ENCODE measurements around the gene PTPN11. TPM values are rescaled to one million over a fixed set of nuclear protein-coding genes. Genes with fewer than 3 reads are reported as not detected.

PTPN11 gene
- total and polyA plus RNA-seq, 4 donors, result 23.3 to 101 (median 44.3) TPM

DNA sequence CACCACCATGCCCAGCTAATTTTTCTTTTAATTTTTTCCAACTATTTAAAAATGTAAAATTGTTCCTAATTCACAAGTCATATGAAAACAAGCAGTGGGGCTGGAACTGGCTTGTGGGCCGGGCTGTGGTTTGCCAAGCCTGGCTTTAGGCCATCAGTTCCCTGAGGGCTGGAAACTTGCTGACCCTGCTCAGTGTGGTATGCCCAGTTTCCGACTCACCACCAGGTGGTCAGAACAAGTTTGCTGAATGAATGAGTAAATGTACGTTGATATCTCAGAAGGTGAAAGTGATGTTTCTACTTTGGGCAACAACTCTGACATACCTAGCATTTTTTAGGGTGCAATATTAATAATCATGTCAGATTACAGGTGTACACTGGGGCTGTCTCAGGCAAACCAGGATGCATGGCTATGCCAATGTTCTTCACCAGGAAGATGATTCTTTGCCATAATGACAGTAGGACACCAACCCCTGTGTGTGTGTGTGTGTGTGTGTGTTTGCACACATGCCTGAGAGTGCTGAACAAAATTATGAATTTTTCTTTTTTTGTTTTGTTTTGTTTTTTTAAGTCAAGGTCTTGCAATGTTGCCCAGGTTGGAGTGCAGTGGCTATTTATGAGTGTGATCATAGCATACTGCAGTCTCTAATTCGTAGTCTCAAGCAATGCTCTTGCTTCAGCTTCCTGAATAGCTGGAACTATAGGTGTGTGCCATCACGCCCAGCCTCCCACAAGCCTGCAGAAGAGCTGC is 106.1 kb downstream of the PTPN11 start:
- WGBS, 2 donors, result 67 to 73% methylated on average over 5 of the region's 5 CpGs
- H3K36me3 ChIP-seq (ENCODE audit: control insufficient read depth in 4 of 4, insufficient read depth in 4 of 4, low read length in 4 of 4), result no peaks in the 10 kb centered on the region
- TF ChIP-seq, protein P1, sequence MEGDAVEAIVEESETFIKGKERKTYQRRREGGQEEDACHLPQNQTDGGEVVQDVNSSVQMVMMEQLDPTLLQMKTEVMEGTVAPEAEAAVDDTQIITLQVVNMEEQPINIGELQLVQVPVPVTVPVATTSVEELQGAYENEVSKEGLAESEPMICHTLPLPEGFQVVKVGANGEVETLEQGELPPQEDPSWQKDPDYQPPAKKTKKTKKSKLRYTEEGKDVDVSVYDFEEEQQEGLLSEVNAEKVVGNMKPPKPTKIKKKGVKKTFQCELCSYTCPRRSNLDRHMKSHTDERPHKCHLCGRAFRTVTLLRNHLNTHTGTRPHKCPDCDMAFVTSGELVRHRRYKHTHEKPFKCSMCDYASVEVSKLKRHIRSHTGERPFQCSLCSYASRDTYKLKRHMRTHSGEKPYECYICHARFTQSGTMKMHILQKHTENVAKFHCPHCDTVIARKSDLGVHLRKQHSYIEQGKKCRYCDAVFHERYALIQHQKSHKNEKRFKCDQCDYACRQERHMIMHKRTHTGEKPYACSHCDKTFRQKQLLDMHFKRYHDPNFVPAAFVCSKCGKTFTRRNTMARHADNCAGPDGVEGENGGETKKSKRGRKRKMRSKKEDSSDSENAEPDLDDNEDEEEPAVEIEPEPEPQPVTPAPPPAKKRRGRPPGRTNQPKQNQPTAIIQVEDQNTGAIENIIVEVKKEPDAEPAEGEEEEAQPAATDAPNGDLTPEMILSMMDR (IDR thresholded peaks at IDR 0.05; ENCODE audit: control extremely low read depth, extremely low read depth), result no peak
- ATAC-seq (ENCODE audit: insufficient read depth, low FRiP score), result no peak
- DNase-seq, result no peak
- H3K9ac ChIP-seq (ENCODE audit: insufficient read depth in 1 of 2, low read length in 2 of 2), result no peak overlapping the region
- no peak overlapping the region for H3K4me3 ChIP-seq
- H3K9me3 ChIP-seq (ENCODE audit: control insufficient read depth in 4 of 4, insufficient read depth in 3 of 4, low read length in 3 of 4), result no peaks in the 10 kb centered on the region
- no peaks in the 10 kb centered on the region for H3K27me3 ChIP-seq (ENCODE audit: control insufficient read depth in 3 of 3, insufficient read depth in 3 of 3, low read length in 2 of 3)
- H3K27ac ChIP-seq (ENCODE audit: low read depth in 1 of 2, low read length in 1 of 2), result no peak overlapping the region
- no peaks in the 10 kb centered on the region for H3K4me1 ChIP-seq (ENCODE audit: control insufficient read depth in 5 of 5, insufficient read depth in 5 of 5, low read length in 5 of 5)

DNA sequence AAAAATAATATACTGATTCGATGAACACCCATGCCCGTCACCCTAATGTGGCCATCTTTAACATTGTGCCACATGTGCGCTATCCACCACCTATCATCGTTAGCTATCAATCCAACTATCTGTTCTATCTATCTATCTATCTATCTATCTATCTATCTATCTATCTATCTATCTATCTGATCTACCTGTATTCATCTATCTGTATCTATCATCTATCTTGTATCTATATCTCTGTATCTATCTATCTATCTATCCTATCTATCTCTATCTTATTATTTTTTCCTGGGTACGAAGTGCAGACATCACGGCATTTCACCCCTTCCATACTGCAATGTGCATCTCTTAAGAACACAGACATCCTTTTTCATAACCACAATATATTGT is 106.7 kb downstream of the PTPN11 start:
- 93 to 95% methylated on average over 6 of the region's 6 CpGs for WGBS, 2 donors
- H3K27ac ChIP-seq (ENCODE audit: low read depth in 1 of 2, low read length in 1 of 2), result no peak overlapping the region
- H3K4me1 ChIP-seq (ENCODE audit: control insufficient read depth in 5 of 5, insufficient read depth in 5 of 5, low read length in 5 of 5), result no peaks in the 10 kb centered on the region
- H3K9me3 ChIP-seq (ENCODE audit: control insufficient read depth in 4 of 4, insufficient read depth in 3 of 4, low read length in 3 of 4), result no peaks in the 10 kb centered on the region
- H3K4me3 ChIP-seq, result no peak overlapping the region
- no peak overlapping the region for H3K9ac ChIP-seq (ENCODE audit: insufficient read depth in 1 of 2, low read length in 2 of 2)
- H3K27me3 ChIP-seq (ENCODE audit: control insufficient read depth in 3 of 3, insufficient read depth in 3 of 3, low read length in 2 of 3), result no peaks in the 10 kb centered on the region
- TF ChIP-seq, protein P1 (IDR thresholded peaks at IDR 0.05; ENCODE audit: control extremely low read depth, extremely low read depth), result no peak
- ATAC-seq (ENCODE audit: insufficient read depth, low FRiP score) (no peak), DNase-seq (no peak)
- no peaks in the 10 kb centered on the region for H3K36me3 ChIP-seq (ENCODE audit: control insufficient read depth in 4 of 4, insufficient read depth in 4 of 4, low read length in 4 of 4)

DNA sequence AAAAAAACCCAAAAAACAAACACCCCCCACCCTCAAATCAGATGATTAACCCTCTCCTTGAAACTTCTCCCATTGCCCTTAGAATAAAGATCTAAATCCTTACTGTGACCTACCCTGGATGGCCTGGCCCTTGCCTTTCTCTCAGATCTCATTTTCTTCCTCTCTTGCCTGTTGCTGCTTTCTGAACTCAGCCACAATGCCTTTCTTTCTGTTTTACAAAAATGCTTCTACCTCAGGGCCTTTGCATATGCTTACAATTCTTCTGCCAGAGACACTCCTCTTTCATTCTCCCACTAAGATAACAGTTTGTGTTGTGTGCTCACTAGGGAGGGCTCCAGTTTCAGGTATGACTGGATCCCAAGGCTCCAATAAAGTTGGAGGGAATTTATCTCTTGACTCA is 108.3 kb downstream of the PTPN11 start:
- TF ChIP-seq, protein P1 (IDR thresholded peaks at IDR 0.05; ENCODE audit: control extremely low read depth, extremely low read depth), result no peak
- ATAC-seq (ENCODE audit: insufficient read depth, low FRiP score), result no peak

DNA sequence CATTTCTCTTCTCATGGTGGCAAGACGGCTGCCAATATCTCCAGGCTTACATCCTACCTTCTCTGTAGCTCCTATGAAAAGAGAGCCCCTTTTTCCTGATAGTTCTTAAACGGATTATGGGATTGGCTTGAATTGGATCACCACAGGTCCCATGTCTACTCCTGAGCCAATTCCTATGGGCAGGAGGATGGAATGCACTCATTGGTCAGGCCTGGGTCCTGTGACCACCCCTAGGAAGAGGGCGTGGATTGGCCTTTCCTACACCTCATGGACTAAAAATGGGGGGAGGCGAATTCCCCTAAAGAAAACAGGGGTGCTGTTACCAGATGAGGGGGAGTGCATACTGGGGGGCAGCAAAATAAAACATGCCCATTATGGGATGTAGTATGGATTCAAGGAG is 108.8 kb downstream of the PTPN11 start:
- H3K27me3 ChIP-seq (ENCODE audit: control insufficient read depth in 3 of 3, insufficient read depth in 3 of 3, low read length in 2 of 3), result no peaks in the 10 kb centered on the region
- no peak overlapping the region for H3K4me3 ChIP-seq
- H3K4me1 ChIP-seq (ENCODE audit: control insufficient read depth in 5 of 5, insufficient read depth in 5 of 5, low read length in 5 of 5), result no peaks in the 10 kb centered on the region
- H3K9ac ChIP-seq (ENCODE audit: insufficient read depth in 1 of 2, low read length in 2 of 2), result no peak overlapping the region
- ATAC-seq (ENCODE audit: insufficient read depth, low FRiP score) (no peak), DNase-seq (no peak)
- no peaks in the 10 kb centered on the region for H3K9me3 ChIP-seq (ENCODE audit: control insufficient read depth in 4 of 4, insufficient read depth in 3 of 4, low read length in 3 of 4)
- TF ChIP-seq, protein P1 (IDR thresholded peaks at IDR 0.05; ENCODE audit: control extremely low read depth, extremely low read depth), result no peak
- H3K36me3 ChIP-seq (ENCODE audit: control insufficient read depth in 4 of 4, insufficient read depth in 4 of 4, low read length in 4 of 4), result no peaks in the 10 kb centered on the region
- H3K27ac ChIP-seq (ENCODE audit: low read depth in 1 of 2, low read length in 1 of 2), result no peak overlapping the region
- WGBS, 2 donors, result 89 to 92% methylated on average over 4 of the region's 4 CpGs

More for the DNA sequence above, 108.3 kb downstream of the PTPN11 start:
- H3K27ac ChIP-seq (ENCODE audit: low read depth in 1 of 2, low read length in 1 of 2), result no peak overlapping the region
- H3K4me3 ChIP-seq, result no peak overlapping the region
- no peaks in the 10 kb centered on the region for H3K36me3 ChIP-seq (ENCODE audit: control insufficient read depth in 4 of 4, insufficient read depth in 4 of 4, low read length in 4 of 4)
- no peaks in the 10 kb centered on the region for H3K4me1 ChIP-seq (ENCODE audit: control insufficient read depth in 5 of 5, insufficient read depth in 5 of 5, low read length in 5 of 5)
- no peak overlapping the region for H3K9ac ChIP-seq (ENCODE audit: insufficient read depth in 1 of 2, low read length in 2 of 2)
- H3K9me3 ChIP-seq (ENCODE audit: control insufficient read depth in 4 of 4, insufficient read depth in 3 of 4, low read length in 3 of 4), result no peaks in the 10 kb centered on the region
- no peaks in the 10 kb centered on the region for H3K27me3 ChIP-seq (ENCODE audit: control insufficient read depth in 3 of 3, insufficient read depth in 3 of 3, low read length in 2 of 3)
- DNase-seq, result no peak

Measured in lung (tissue), 12 donors.